PFSK-1 (cell line): ENCODE measurements around the gene ZNF618.

ENCODE experiments used
- FOXP2 ChIP-seq: optimal IDR thresholded peaks from 2 replicates; pipeline ENCODE3; 2011; ENCODE audit warnings: borderline replicate concordance, control low read depth, inconsistent platforms; ENCODE audit not compliant: insufficient read depth; ENCODE audit errors: extremely low read length, extremely low read depth
- POLR2AphosphoS5 ChIP-seq: IDR thresholded peaks from 2 replicates; pipeline ENCODE4 v1.6.1; 2012; ENCODE audit warnings: low read depth, mild to moderate bottlenecking, control low read depth, low read length, moderate library complexity
- REST ChIP-seq, 2 experiments: IDR thresholded peaks; 2 replicates each; pipeline versions ENCODE4 v1.6.1 to v1.8.0; 2011 to 2012; ENCODE audit warnings: low read depth in 2 of 2, low read length in 2 of 2, control low read depth in 1 of 2, inconsistent platforms in 1 of 2, mild to moderate bottlenecking in 1 of 2, moderate library complexity in 1 of 2; ENCODE audit not compliant: insufficient read depth in 1 of 2
- SIN3A ChIP-seq: IDR thresholded peaks from 2 replicates; pipeline ENCODE4 v1.6.1; 2012; ENCODE audit warnings: mild to moderate bottlenecking, low read length, moderate library complexity, borderline replicate concordance; ENCODE audit not compliant: insufficient read depth
- TAF1 ChIP-seq: IDR thresholded peaks from 2 replicates; pipeline ENCODE4 v1.6.1; 2012; ENCODE audit warnings: low read length, control low read depth, borderline replicate concordance; ENCODE audit not compliant: insufficient read depth

Gene ZNF618

GRCh38 chr9:114008667-114009410, 132.7 kb downstream of the ZNF618 start:
- TF ChIP-seq SIN3A: no peak
- no peak for TF ChIP-seq TAF1

GRCh38 chr9:114011313-114011712, 135.2 kb downstream of the ZNF618 start:
- TF ChIP-seq FOXP2: no peak
- TF ChIP-seq SIN3A: no peak
- no peak for TF ChIP-seq TAF1
- TF ChIP-seq POLR2AphosphoS5: no peak
- no peak for TF ChIP-seq REST (IDR thresholded peaks at IDR 0.05; ENCODE audit: insufficient read depth in 1 of 2, low read depth in 2 of 2, low read length in 2 of 2)

GRCh38 chr9:114012126-114012525, 136.0 kb downstream of the ZNF618 start:
- no peak for TF ChIP-seq REST (IDR thresholded peaks at IDR 0.05; ENCODE audit: insufficient read depth in 1 of 2, low read depth in 2 of 2, low read length in 2 of 2)
- no peak for TF ChIP-seq POLR2AphosphoS5
- no peak for TF ChIP-seq TAF1
- TF ChIP-seq SIN3A: no peak
- TF ChIP-seq FOXP2: no peak

GRCh38 chr9:114014044-114014443, 137.9 kb downstream of the ZNF618 start:
- TF ChIP-seq POLR2AphosphoS5: no peak
- no peak for TF ChIP-seq FOXP2
- no peak for TF ChIP-seq SIN3A
- no peak for TF ChIP-seq TAF1
- no peak for TF ChIP-seq REST (IDR thresholded peaks at IDR 0.05; ENCODE audit: insufficient read depth in 1 of 2, low read depth in 2 of 2, low read length in 2 of 2)

- TF ChIP-seq TAF1: no peak
- no peak for TF ChIP-seq FOXP2
- TF ChIP-seq POLR2AphosphoS5: no peak
- TF ChIP-seq SIN3A: no peak
Observed at GRCh38 chr9:114015607-114016006, 139.5 kb downstream of the ZNF618 start.

GRCh38 chr9:114016101-114016500, 140.0 kb downstream of the ZNF618 start:
- TF ChIP-seq FOXP2 (no peak), TAF1 (no peak), REST (IDR thresholded peaks at IDR 0.05; ENCODE audit: insufficient read depth in 1 of 2, low read depth in 2 of 2, low read length in 2 of 2) (no peak), SIN3A (no peak), POLR2AphosphoS5 (no peak)
